Suprapubic skin (tissue), 4 donors: ENCODE results near the gene MCU. TPM values are rescaled to one million over a fixed set of nuclear protein-coding genes. Genes with fewer than 3 reads are reported as not detected.
"Not testable (repeated sequence)": the region's sequence is repeated elsewhere in the genome, so short reads cannot be mapped to it uniquely, and the experiment has no call there.

Experiments
- DNase-seq, 2 donors: peaks; one replicate each; pipeline ENCODE4 v3.0.0-alpha.2; 2019; ENCODE audit warnings: low spot score in 2 of 2
- H3K27ac ChIP-seq: fragments of 200-600 bp; sonication (generic); one replicate; pipeline ENCODE4 v1.5.1; 2019
- H3K27me3 ChIP-seq: fragments of 200-600 bp; sonication (generic); one replicate; pipeline ENCODE4 v1.5.1; 2019
- H3K36me3 ChIP-seq: fragments of 200-600 bp; sonication (generic); one replicate; pipeline ENCODE4 v1.5.1; 2019
- H3K4me1 ChIP-seq: fragments of 200-600 bp; sonication (generic); one replicate; pipeline ENCODE4 v1.5.1; 2019
- H3K4me3 ChIP-seq: fragments of 200-600 bp; sonication (generic); one replicate; pipeline ENCODE4 v1.5.1; 2019; ENCODE audit warnings: mild to moderate bottlenecking
- H3K9me3 ChIP-seq: fragments of 200-600 bp; sonication (generic); one replicate; pipeline ENCODE4 v1.5.1; 2019
- EP300 ChIP-seq: sonication (generic); formaldehyde crosslinking; IDR thresholded peaks from one replicate; pipeline ENCODE4 v1.6.1; 2017; ENCODE audit warnings: antibody characterized with exemption
- POLR2A ChIP-seq, 2 donors: fragments of 450-650 bp; IDR thresholded peaks; one replicate each; pipeline ENCODE4 v1.6.1; 2017; ENCODE audit warnings: antibody characterized with exemption in 2 of 2, mild to moderate bottlenecking in 2 of 2, moderate library complexity in 2 of 2
- POLR2AphosphoS5 ChIP-seq, 3 donors: sonication (generic); formaldehyde crosslinking; IDR thresholded peaks; one replicate each; pipeline ENCODE4 v1.6.1; 2017; ENCODE audit warnings: antibody characterized with exemption in 3 of 3
- WGBS: methylation state at CpG from one replicate; pipeline ENCODE4 v1.1.5; 2018; 5-methylcytosine and 5-hydroxymethylcytosine counted together
- total RNA-seq, 4 donors: library from RNA; depleted of rRNA; stranded (reverse); fragments of >200 nt; gene quantifications; one replicate each; pipeline ENCODE4 v1.1.0, GENCODE V29; 2016
- TF ChIP-seq, protein P1 (sequence below), 2 donors: fragments of 200-600 bp in 1 of 2; fragments of 450-650 bp in 1 of 2; sonication (generic) in 1 of 2; IDR thresholded peaks; one replicate each; pipeline ENCODE4 v1.5.1; 2016 to 2019; ENCODE audit warnings: antibody characterized with exemption in 2 of 2, mild to moderate bottlenecking in 1 of 2, moderate library complexity in 1 of 2

The MCU gene
- total RNA-seq, 4 donors from 2014 or later = 28.3 to 31.7 (median 29.7) TPM

DNA sequence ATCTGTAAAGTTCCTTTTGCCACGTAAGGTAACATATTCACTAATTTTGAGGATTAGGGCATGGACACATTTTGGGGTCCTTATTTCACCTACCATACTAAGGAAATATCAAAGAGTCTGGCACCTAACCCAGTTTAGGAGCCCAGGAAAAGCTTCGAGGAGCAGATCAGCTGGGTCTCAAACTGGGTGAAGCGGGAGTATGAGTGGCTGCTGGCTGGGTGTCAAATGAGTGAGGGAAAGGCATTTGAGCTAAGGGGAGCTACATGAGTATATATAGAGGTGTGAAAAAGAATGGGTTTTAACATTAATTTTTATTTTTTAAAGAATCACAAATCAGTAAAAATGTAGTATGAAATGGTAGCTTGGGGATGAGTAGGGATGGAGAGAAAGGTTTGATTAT is 71.3 kb downstream of the MCU start:
- Histone ChIP-seq H3K4me3 (no peak overlapping the region), H3K9me3 (no peaks in the 10 kb centered on the region), H3K4me1 (no peaks in the 10 kb centered on the region), H3K27me3 (no peaks in the 10 kb centered on the region), H3K36me3 (no peaks in the 10 kb centered on the region), H3K27ac (no peak overlapping the region)
- WGBS = 93% methylated on average over 3 of the region's 3 CpGs
- DNase-seq = no peak
- TF ChIP-seq, protein P1, sequence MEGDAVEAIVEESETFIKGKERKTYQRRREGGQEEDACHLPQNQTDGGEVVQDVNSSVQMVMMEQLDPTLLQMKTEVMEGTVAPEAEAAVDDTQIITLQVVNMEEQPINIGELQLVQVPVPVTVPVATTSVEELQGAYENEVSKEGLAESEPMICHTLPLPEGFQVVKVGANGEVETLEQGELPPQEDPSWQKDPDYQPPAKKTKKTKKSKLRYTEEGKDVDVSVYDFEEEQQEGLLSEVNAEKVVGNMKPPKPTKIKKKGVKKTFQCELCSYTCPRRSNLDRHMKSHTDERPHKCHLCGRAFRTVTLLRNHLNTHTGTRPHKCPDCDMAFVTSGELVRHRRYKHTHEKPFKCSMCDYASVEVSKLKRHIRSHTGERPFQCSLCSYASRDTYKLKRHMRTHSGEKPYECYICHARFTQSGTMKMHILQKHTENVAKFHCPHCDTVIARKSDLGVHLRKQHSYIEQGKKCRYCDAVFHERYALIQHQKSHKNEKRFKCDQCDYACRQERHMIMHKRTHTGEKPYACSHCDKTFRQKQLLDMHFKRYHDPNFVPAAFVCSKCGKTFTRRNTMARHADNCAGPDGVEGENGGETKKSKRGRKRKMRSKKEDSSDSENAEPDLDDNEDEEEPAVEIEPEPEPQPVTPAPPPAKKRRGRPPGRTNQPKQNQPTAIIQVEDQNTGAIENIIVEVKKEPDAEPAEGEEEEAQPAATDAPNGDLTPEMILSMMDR (IDR thresholded peaks at IDR 0.05) = no peak
- TF ChIP-seq POLR2A (IDR thresholded peaks at IDR 0.05) (no peak), EP300 (no peak), POLR2AphosphoS5 (IDR thresholded peaks at IDR 0.05) (no peak)

- no peaks in the 10 kb centered on the region for H3K4me1 ChIP-seq
- no peaks in the 10 kb centered on the region for H3K36me3 ChIP-seq
- no peak overlapping the region for H3K27ac ChIP-seq
- DNase-seq = no peak
- TF ChIP-seq EP300 (no peak), POLR2AphosphoS5 (IDR thresholded peaks at IDR 0.05) (no peak), POLR2A (IDR thresholded peaks at IDR 0.05) (no peak)
- TF ChIP-seq, protein P1 (IDR thresholded peaks at IDR 0.05) = no peak
- no peaks in the 10 kb centered on the region for H3K9me3 ChIP-seq
- H3K4me3 ChIP-seq = no peak overlapping the region
- no peaks in the 10 kb centered on the region for H3K27me3 ChIP-seq
Measured at GRCh38 chr10:72764151-72764550, 72.2 kb downstream of the MCU start.

DNA sequence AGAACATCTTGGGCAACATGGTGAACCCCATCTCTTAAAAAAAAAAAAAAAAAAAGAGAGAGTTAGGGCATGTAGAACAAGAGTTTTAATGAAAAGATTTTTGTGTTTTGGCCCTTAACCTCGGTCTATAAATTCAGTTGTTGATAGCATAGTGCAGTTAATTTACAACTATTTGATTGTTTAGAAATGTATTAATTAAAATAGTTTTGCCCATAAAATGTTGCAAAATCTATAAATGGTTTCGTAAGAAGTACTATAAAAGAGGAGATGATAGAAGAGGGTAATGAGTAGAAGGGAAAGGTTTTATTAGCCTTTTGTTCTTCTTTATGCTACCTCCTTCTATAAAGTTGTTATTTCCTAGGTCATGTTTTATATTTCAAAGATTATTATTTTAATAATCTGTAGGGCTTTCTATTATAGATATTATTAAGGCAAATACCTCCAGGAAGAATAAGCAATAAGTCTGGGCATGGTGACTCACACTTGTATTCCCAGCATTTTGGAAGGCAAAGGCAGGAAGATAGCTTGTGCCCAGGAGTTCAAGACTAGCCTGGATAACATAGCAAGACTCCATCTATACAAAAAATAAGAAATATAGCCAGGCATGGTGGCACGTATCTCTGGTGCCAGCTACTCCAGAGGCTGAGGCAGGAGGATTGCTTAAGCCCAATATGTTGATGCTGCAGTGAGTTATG is 73.3 kb downstream of the MCU start:
- DNase-seq = no peak
- Histone ChIP-seq H3K9me3 (no peaks in the 10 kb centered on the region), H3K36me3 (no peaks in the 10 kb centered on the region), H3K4me3 (no peak overlapping the region), H3K4me1 (no peaks in the 10 kb centered on the region), H3K27ac (no peak overlapping the region), H3K27me3 (no peaks in the 10 kb centered on the region)
- no peak for TF ChIP-seq EP300
- TF ChIP-seq POLR2AphosphoS5 (IDR thresholded peaks at IDR 0.05) = no peak
- TF ChIP-seq, protein P1 (IDR thresholded peaks at IDR 0.05) = no peak
- no peak for TF ChIP-seq POLR2A (IDR thresholded peaks at IDR 0.05)
- 85% methylated on average over 3 of the region's 3 CpGs for WGBS

DNA sequence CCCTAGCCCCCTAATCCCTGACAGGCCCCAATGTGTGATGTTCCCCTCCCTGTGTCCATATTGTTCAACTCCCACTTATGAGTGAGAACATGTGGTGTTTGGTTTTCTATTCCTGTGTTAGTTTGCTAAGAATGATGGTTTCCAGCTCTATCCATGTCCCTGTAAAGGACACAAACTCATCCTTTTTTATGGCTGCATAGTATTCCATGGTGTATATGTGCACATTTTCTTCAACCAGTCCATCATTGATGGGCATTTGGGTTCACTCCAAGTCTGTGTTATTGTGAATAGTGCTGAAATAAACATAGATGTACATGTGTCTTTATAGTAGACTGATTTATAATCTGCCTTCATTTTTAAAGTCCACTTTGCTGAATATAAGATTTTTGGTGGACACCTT is 79.3 kb downstream of the MCU start:
- H3K4me1 ChIP-seq, H3K9me3 ChIP-seq, H3K27ac ChIP-seq, H3K36me3 ChIP-seq, H3K4me3 ChIP-seq, H3K27me3 ChIP-seq, DNase-seq: not testable (repeated sequence)

- Histone ChIP-seq H3K9me3 (no peaks in the 10 kb centered on the region), H3K27ac (no peak overlapping the region), H3K36me3 (no peaks in the 10 kb centered on the region), H3K27me3 (no peaks in the 10 kb centered on the region), H3K4me3 (no peak overlapping the region), H3K4me1 (no peaks in the 10 kb centered on the region)
- no peak for DNase-seq
- TF ChIP-seq POLR2A (IDR thresholded peaks at IDR 0.05) (no peak), POLR2AphosphoS5 (IDR thresholded peaks at IDR 0.05) (no peak), EP300 (no peak)
- TF ChIP-seq, protein P1 (IDR thresholded peaks at IDR 0.05) = no peak
- 100% methylated on average over 1 of the region's 1 CpG for WGBS
Measured at GRCh38 chr10:72772031-72772430, 80.1 kb downstream of the MCU start.

DNA sequence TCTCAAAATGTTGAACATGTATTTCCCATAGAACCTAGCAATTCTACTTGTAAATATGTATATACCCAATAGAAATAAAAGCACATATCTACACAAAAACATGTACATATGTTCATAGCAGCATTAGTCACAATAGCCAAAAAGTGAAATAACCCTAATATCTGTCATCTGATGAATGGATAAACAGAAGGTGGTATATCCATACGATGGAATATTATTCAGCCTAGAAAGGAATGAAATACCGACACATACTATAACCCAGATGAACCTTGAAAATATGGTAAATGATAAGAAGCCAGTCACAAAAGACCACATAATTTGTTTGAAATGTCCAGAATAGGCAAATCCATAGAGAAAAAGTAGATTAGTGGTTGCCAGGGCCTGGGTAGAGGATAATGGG is 87.9 kb downstream of the MCU start:
- TF ChIP-seq, protein P1 (IDR thresholded peaks at IDR 0.05) = no peak
- TF ChIP-seq POLR2A (IDR thresholded peaks at IDR 0.05) = no peak
- no peak for TF ChIP-seq EP300
- no peak for TF ChIP-seq POLR2AphosphoS5 (IDR thresholded peaks at IDR 0.05)
- 96% methylated on average over 2 of the region's 2 CpGs for WGBS

More for the DNA sequence above, 87.9 kb downstream of the MCU start:
- no peaks in the 10 kb centered on the region for H3K27me3 ChIP-seq
- H3K27ac ChIP-seq = no peak overlapping the region
- H3K9me3 ChIP-seq = no peaks in the 10 kb centered on the region
- no peaks in the 10 kb centered on the region for H3K36me3 ChIP-seq
- DNase-seq = no peak
- H3K4me1 ChIP-seq = peaks cover 13% of the 10 kb centered on the region
- H3K4me3 ChIP-seq = no peak overlapping the region
